Measurements from ENCODE around the gene LPAR1.

The LPAR1 gene

GRCh38 chr9:110912419-110913291, 125.6 kb downstream of the LPAR1 start:
- DNase-seq, result no peak

- no peak for DNase-seq
These were observed 126.4 kb downstream of the LPAR1 start for GRCh38 chr9:110911659-110912418.

GRCh38 chr9:110908894-110909293, 129.4 kb downstream of the LPAR1 start:
- DNase-seq, result no peak

- DNase-seq, result no peak
These were observed 137.4 kb downstream of the LPAR1 start for GRCh38 chr9:110900917-110901316.

- no peak for DNase-seq
These were observed 137.8 kb downstream of the LPAR1 start for GRCh38 chr9:110900456-110900855.

GRCh38 chr9:110898866-110899265, 139.4 kb downstream of the LPAR1 start:
- DNase-seq, result no peak

GRCh38 chr9:110898358-110898757, 139.9 kb downstream of the LPAR1 start:
- DNase-seq, result no peak

- no peak for DNase-seq
These were observed 140.3 kb downstream of the LPAR1 start for GRCh38 chr9:110897943-110898342.

- no peak for DNase-seq
These were observed 142.9 kb downstream of the LPAR1 start for GRCh38 chr9:110895147-110895905.

GRCh38 chr9:110894731-110895130, 143.5 kb downstream of the LPAR1 start:
- DNase-seq, result no peak

GRCh38 chr9:110892689-110893088, 145.6 kb downstream of the LPAR1 start:
- no peak for DNase-seq

GRCh38 chr9:110891760-110892159, 146.5 kb downstream of the LPAR1 start:
- no peak for DNase-seq

GRCh38 chr9:110890416-110890815, 147.9 kb downstream of the LPAR1 start:
- no peak for DNase-seq

- no peak for DNase-seq
These were observed 151.0 kb downstream of the LPAR1 start for GRCh38 chr9:110887276-110887675.

- DNase-seq, result no peak
These were observed 151.4 kb downstream of the LPAR1 start for GRCh38 chr9:110886832-110887231.

- DNase-seq, result no peak
These were observed 158.1 kb downstream of the LPAR1 start for GRCh38 chr9:110880189-110880588.

- DNase-seq, result no peak
These were observed 160.9 kb downstream of the LPAR1 start for GRCh38 chr9:110877374-110877773.

- no peak for DNase-seq
These were observed 161.3 kb downstream of the LPAR1 start for GRCh38 chr9:110876929-110877328.

- DNase-seq, result no peak
These were observed 163.2 kb downstream of the LPAR1 start for GRCh38 chr9:110874963-110875674.

GRCh38 chr9:110872920-110873319, 165.3 kb downstream of the LPAR1 start:
- no peak for DNase-seq

GRCh38 chr9:110871736-110872135, 166.5 kb downstream of the LPAR1 start:
- DNase-seq, result no peak

- no peak for DNase-seq
These were observed 168.3 kb downstream of the LPAR1 start for GRCh38 chr9:110869931-110870330.

GRCh38 chr9:110864011-110864410, 174.3 kb downstream of the LPAR1 start:
- DNase-seq, result no peak

All from DMS153 (cell line).